Stimulated activated CD8-positive, alpha-beta memory T cell treated with anti-CD3 and anti-CD28 coated beads, Interleukin-4, amount 100 ng/mL, for 4 hours (primary cell): ENCODE measurements around the gene ADGRV1.
"Not testable (repeated sequence)": the region's sequence is repeated elsewhere in the genome, so short reads cannot be mapped to it uniquely, and the experiment has no call there.

Experiments used
- DNase-seq, 2 donors: peaks; one replicate each; pipeline ENCODE4 v3.0.0-alpha.2; 2020; ENCODE audit warnings: low read depth in 2 of 2, low spot score in 1 of 2

Gene ADGRV1

GRCh38 chr5:91022518-91022917, 463.9 kb downstream of the ADGRV1 start:
- no peak for DNase-seq

- DNase-seq = no peak
These were observed 465.6 kb downstream of the ADGRV1 start for GRCh38 chr5:91024206-91024605.

DNA sequence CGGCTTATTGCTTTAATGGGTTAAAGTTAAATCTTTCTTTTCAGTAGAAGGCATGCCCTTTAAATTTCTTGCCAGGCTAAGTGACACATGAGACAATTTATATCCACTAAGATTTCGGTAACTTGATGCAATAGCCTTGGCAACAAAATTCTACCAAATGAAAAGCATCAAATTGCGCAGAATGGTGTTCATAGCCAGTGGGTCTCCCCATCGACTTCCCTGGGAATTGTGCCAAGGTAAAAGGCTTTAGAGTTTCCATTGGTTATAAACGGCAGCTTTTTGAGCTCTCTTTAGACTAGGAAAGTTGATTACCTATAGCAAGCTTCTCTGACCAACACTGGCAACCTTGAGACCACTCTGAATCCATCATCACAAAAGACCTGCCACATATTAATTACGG, 466.1 kb downstream of the ADGRV1 start:
- no peak for DNase-seq

DNA sequence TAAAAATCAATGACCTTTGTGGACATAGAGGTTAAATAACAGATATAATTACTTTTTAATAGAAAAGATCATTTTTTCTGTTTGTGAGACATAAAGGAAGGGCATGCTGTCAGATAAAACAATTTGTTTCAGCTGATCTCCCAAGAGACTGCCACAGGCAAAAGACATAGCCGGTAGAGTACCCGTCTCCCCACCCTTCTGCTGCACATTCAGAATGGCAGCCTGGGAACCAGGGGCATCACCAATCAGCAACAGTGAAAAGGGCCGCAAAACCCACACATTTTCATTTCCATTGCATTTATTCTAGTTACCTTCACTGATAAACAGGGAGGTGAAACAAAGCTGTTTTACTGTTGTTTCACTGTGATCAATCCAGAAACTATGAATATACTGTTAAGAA, 466.9 kb downstream of the ADGRV1 start:
- DNase-seq = no peak

DNA sequence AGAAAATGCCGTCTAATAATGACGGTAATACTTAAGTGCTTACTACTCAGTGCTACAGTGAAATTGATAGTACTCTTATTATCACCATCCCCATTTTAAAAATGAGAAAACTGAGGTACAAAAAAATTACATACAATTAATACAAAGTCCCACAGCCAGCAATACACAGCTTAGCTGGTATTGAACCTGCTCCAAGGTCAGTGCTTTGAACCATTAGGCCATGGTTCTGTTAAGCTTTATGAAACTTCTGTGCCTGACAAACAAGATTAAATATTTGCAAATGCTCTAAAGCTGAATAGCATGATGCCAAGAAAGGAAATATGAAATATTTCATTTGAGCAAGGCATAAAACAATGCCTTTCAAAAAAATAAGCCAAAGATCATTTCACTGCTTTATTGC, 467.4 kb downstream of the ADGRV1 start:
- no peak for DNase-seq

DNA sequence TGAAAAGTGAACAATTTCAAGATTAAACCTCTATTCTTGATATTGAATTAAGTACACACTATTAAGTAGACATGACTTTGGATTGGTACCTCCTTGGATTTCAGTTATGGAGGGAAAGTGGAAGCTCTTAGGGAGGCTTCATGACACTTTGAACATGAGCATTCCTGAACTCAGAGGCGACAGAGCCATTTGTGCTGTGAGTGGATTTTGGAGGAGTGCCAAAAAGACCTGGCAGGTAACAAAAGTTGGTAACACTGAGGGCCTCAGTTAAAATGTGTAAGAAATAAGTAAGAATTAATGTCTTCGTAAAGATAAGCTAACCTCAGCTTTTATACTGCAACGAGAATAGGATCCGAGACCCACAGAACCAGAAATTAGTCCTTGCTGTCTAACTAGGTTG, 467.9 kb downstream of the ADGRV1 start:
- no peak for DNase-seq

DNA sequence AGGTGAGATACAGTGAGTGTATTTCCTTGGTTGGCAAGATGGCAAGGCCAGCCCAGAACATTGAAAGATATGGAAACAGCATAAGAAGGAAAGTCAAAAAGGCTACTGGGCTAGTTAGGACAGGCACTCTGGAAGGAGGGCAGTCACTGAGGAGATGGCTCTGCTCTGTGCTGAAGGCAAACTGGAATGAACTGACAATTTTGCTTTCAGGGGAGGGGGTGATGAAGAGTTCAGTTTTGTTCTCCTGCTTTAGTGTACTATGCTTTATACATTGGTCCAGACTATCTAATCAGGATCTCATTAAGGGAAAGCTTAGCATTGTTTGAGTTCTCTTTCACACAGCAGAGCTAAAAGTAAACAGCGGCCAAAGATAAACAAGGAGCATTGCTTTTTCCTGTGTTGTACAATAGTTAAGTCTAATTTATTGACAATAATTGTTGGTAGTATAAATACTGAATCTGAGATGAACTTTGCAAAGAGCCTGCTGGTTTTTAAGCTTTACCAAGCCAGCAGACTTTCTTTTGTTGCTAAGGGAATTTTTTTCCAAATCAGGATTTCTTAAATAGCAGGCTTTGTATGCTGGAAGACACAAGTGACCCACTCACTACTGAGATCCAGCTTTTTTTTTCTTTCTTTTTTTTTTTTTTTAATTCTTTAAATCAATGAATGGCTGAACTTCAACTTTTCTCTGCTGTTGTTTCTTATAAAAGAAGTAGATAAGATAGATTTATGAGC, 469.0 kb downstream of the ADGRV1 start:
- DNase-seq = no peak

GRCh38 chr5:91028499-91028956, 469.9 kb downstream of the ADGRV1 start:
- no peak for DNase-seq

- DNase-seq = no peak
These were observed 472.2 kb downstream of the ADGRV1 start for GRCh38 chr5:91030521-91031401.

GRCh38 chr5:91031402-91031752, 472.8 kb downstream of the ADGRV1 start:
- no peak for DNase-seq

- DNase-seq = no peak
These were observed 473.5 kb downstream of the ADGRV1 start for GRCh38 chr5:91032125-91032524.

DNA sequence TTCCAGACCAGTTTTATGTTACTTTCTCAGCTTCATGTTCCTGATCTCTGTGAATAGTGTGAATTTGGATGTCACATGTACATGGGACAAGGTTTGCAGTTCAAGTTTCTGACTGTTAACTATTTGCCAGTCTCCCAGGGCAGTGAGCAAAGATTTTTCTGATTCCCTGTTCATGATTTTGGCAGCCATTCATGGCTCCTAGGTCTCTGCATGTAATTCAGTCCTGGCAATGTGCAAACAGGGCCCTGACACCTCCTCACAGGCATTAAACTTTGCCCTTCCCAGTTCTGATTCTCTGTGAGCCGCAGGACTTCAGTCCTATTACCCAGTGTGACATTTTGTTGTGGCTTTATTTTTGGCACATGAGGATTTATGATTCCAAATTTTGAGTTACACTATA, 474.8 kb downstream of the ADGRV1 start:
- no peak for DNase-seq

GRCh38 chr5:91038180-91038808, 479.7 kb downstream of the ADGRV1 start:
- DNase-seq = no peak

DNA sequence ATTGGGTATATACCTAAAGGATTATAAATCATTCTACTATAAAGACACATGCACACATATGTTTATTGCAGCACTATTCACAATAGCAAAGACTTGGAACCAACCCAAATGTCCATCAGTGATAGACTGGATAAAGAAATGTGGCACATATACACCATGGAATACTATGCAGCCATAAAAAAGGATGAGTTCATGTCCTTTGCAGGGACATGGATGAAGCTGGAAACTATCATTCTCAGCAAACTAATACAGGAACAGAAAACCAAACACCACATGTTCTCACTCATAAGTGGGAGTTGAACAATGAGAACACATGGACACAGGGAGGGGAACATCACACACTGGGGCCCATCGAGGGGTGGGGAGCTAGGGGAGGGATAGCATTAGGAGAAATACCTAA, 482.5 kb downstream of the ADGRV1 start:
- DNase-seq = not testable (repeated sequence)

DNA sequence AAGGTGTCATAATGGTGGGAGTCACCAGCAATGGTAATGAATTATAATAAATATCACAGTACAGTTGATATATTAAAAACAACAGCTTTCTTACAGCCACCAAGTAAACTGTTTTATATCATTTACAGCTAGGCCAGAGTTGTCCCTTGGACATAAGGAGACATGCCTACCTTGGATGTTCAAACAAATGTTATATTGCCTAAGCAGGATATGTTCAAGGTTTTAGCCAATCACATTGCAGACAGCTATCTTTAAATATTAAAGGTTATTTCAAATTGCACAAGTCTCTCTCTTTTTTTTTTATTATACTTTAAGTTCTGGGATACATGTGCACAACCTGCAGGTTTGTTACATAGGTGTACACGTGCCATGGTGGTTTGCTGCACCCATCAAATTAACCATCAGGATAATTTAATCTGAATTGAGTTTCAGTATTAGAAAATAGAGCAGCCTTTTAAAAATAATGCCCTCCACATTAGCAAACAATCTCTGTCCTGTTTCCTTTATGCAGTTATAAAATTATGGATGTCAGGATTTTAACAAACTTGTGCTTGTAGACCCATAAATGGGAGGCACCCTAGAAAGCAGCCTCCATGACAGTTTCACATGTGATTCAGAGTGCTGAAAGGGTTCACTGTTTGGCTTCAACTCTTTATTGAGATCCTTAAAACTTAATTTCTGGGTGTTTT, 483.8 kb downstream of the ADGRV1 start:
- DNase-seq = no peak

GRCh38 chr5:91042936-91043255, 484.3 kb downstream of the ADGRV1 start:
- DNase-seq = no peak

GRCh38 chr5:91048073-91048472, 489.5 kb downstream of the ADGRV1 start:
- DNase-seq = no peak

- no peak for DNase-seq
These were observed 490.5 kb downstream of the ADGRV1 start for GRCh38 chr5:91049112-91049511.

DNA sequence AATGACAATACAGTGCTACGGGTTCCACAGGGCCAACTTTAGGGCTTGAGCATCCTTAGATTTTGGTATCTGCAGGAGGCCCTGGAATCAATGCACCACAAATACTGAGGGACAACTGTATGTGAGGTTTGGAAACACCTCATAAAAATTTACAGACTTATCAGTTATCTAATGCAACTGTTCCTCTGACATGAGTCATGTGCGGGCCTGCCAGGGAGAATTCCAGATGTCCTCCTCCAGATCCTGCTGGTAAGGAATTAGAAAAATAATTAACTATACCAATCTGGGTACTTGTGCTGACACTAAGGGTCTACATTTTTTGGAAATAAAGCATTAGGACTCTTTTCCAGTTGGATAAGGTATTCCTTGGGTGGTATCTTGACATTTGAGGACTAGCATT, 491.2 kb downstream of the ADGRV1 start:
- DNase-seq = no peak

DNA sequence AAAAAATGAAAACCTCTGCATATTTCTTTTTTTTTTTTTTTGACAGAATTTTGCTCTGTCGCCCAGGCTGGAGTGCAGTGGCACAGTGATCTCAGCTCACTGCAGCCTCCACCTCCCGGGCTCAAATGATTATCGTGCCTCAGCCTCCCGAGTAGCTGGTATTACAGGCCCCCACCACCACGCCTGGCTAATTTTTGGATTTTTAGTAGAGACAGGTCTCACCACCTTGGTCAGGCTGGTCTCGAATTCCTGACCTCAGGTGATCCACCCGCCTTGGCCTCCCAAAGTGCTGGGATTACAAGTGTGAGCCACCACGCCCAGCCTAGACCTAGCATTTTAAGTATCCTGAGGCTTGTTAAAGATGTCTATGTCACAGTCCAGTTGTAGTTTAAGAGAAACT, 493.8 kb downstream of the ADGRV1 start:
- not testable (repeated sequence) for DNase-seq

DNA sequence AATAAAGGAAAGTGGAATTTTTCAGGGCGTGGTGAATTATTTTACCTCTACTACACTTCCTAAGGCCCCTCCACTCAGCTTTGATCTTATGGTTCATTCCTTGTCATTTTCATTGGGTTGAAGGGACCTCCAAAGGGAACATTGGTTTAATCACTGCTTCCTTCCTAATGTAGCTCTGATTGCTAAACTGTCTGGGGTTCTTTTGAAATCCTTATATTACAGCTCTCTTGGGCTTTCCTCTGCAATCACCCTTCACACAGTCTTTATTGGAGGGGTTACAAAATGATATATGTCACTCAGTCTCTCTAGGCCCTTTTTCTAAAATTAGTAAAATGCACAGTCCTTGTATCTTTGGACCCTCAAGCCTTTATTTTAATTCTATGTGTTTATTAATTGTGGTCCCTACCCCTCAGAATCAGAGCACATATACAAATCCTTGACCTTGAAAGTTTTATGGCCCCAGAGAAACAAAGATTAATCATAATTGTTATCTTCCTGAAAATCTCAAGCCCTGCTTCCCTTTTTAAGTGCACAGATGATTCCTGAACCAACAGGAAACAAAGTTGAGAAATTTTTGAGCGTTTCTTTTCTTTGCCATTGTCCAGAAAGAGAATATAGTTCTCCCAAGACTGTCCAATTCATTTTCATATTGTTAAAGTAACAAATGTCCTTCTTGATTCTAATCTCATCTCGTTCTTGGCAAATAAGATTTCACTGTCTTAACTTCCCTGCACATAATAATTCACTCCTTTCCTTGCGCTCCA, 494.6 kb downstream of the ADGRV1 start:
- no peak for DNase-seq
